ENCODE results near the gene ENGASE. TPM values are rescaled to one million over a fixed set of nuclear protein-coding genes. Genes with fewer than 3 reads are reported as not detected.

ENGASE gene
- total RNA-seq, 1 donor from 2014 or later = 52.4 TPM

DNA sequence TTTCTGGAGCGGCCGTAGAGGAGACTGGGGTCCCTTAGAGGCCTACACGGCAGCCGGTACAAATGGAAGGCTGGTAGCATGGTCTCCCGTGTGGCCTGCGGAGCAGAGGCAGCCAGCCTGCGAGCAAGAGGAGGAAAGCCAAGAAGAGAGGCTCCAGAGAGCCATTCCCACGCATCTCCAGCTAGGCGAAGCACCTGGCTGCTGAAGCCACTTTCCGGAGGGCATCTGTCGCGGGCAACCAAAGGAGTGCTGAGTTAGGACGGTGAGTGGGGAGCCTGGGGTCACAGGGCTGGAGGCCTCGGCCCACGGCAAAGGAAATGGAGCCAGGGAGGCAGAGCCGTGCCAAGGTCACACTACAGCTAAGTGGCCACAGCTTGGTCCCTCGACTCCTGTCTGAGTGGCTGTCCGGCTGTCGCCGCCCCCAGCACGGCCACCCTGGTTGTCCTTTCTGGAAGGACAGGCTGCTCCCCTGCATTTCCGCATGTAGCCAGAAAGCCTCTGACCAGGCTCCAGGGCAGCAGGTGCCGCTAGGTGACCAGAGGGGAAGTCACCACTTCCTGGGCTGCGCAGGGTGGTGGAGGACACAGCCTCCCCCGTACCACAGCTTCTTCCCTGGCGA is 33.7 kb downstream of the ENGASE start:
- no peaks in the 10 kb centered on the region for H3K9me3 Mint-ChIP-seq
- H3K4me1 Mint-ChIP-seq = no peaks in the 10 kb centered on the region
- H3K36me3 Mint-ChIP-seq (ENCODE audit: low read depth) = no peaks in the 10 kb centered on the region
- intact Hi-C loops (cut with micrococcal nuclease) = no loop called here
- no peak overlapping the region for H3K27ac Mint-ChIP-seq
- no peak for DNase-seq
- no peak overlapping the region for H3K4me3 Mint-ChIP-seq
- H3K27me3 Mint-ChIP-seq = peaks cover 4% of the 10 kb centered on the region

DNA sequence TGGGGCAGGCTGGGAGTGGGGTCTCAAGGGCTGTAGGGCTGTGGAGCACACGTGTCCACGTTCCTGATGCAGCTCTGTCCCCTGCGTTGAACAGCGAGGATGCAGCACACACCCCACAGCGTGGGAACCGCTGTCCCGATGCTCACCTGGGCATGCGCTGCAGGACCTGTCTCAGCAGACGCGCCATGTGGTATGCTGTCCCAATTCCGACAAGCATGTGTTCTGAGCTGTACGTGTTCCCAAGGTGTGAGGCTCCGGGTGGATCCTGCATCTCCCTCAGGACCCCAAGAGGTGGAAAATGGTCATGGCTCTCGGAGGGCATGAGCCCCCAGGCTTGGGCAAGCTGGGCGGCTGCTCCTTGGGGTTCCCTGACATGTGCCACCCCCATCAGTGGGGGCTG is 34.2 kb downstream of the ENGASE start:
- Mint-ChIP-seq H3K4me1 (no peaks in the 10 kb centered on the region), H3K27me3 (peaks cover 4% of the 10 kb centered on the region), H3K36me3 (ENCODE audit: low read depth) (no peaks in the 10 kb centered on the region), H3K9me3 (no peaks in the 10 kb centered on the region), H3K4me3 (no peak overlapping the region), H3K27ac (no peak overlapping the region)
- intact Hi-C loops (cut with micrococcal nuclease) = no loop called here
- DNase-seq = no peak

DNA sequence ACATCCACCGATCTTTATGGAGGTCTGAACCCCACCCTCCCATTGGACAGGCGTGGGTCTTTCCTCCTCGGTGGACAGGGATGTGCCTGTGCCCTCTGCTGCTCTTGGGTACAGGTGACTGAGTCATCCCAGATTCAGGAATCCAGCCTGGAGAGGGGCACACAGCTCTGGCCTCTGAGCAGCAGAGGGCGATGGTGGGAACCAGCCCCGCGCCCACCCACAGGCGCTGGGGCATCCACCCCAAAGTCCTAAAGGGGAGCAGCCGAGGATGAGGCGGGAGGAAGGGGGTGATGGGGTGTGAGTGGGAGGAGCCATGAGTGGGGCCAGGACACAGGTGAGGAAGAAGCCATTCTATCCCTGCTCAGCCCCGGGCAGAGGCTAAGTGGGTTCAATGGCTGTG is 35.0 kb downstream of the ENGASE start:
- H3K36me3 Mint-ChIP-seq (ENCODE audit: low read depth) = no peaks in the 10 kb centered on the region
- no peak overlapping the region for H3K4me3 Mint-ChIP-seq
- no peaks in the 10 kb centered on the region for H3K4me1 Mint-ChIP-seq
- no peaks in the 10 kb centered on the region for H3K9me3 Mint-ChIP-seq
- no peak overlapping the region for H3K27ac Mint-ChIP-seq
- intact Hi-C loops (cut with micrococcal nuclease) = no loop called here
- DNase-seq = no peak
- no peaks in the 10 kb centered on the region for H3K27me3 Mint-ChIP-seq

DNA sequence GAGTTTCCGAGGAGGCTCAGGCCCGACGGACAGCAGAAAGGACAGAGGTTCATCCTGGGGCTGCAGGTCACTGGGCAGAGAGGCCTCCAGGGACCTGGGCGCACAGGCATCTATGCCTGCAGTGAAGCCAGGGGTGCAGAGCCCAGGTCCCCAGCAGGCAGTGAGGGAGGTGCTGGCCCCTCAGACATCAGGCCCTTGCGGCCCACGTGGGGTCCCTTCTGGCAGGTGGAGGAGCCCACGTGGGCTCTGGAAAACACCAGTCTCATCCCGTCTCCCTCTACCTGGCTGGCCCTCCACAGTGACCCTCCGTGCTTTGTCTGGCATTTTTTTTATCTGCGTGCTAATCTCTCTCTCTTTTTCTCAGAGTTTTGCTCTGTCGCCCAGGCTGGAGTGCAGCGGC is 36.5 kb downstream of the ENGASE start:
- H3K4me3 Mint-ChIP-seq = no peak overlapping the region
- DNase-seq = no peak

DNA sequence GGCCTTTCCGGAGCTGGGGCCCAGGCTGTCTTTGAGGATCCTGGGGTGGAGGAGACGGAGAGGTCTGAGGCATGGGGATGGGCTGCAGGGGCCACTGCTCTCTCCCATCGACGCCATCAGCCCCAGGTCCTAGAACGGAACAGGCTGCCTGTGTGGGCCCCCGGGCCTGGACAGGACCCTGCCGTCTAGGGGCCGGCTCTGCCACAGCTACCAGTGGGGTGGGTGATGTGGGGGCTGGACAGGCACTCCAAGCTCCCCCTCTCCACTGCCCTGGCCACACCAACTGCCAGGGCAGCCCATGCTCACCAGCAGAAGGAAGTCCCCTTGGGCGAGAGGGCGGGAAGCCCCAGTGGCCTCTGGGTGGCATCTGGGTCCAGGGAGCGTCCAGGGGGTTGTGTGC is 37.8 kb downstream of the ENGASE start:
- no peaks in the 10 kb centered on the region for H3K4me1 Mint-ChIP-seq
- no peak overlapping the region for H3K4me3 Mint-ChIP-seq

More for the DNA sequence above, 36.5 kb downstream of the ENGASE start:
- Mint-ChIP-seq H3K27me3 (no peaks in the 10 kb centered on the region), H3K27ac (no peak overlapping the region), H3K9me3 (no peaks in the 10 kb centered on the region), H3K36me3 (ENCODE audit: low read depth) (no peaks in the 10 kb centered on the region), H3K4me1 (no peaks in the 10 kb centered on the region)
- intact Hi-C loops (cut with micrococcal nuclease) = no loop called here

GRCh38 chr17:79113699-79114457 is 39.3 kb downstream of the ENGASE start:
- Mint-ChIP-seq H3K27me3 (no peaks in the 10 kb centered on the region), H3K4me3 (no peak overlapping the region), H3K4me1 (no peaks in the 10 kb centered on the region), H3K36me3 (ENCODE audit: low read depth) (no peaks in the 10 kb centered on the region), H3K9me3 (no peaks in the 10 kb centered on the region), H3K27ac (no peak overlapping the region)
- intact Hi-C loops (cut with micrococcal nuclease) = no loop called here
- DNase-seq = no peak

More for the DNA sequence above, 37.8 kb downstream of the ENGASE start:
- Mint-ChIP-seq H3K36me3 (ENCODE audit: low read depth) (no peaks in the 10 kb centered on the region), H3K27me3 (no peaks in the 10 kb centered on the region), H3K9me3 (no peaks in the 10 kb centered on the region), H3K27ac (no peak overlapping the region)
- no peak for DNase-seq
- intact Hi-C loops (cut with micrococcal nuclease) = no loop called here

- no peak overlapping the region for H3K27ac Mint-ChIP-seq
- DNase-seq = no peak
- no peaks in the 10 kb centered on the region for H3K4me1 Mint-ChIP-seq
- H3K4me3 Mint-ChIP-seq = no peak overlapping the region
- intact Hi-C loops (cut with micrococcal nuclease) = no loop called here
- no peaks in the 10 kb centered on the region for H3K27me3 Mint-ChIP-seq
- H3K36me3 Mint-ChIP-seq (ENCODE audit: low read depth) = no peaks in the 10 kb centered on the region
- H3K9me3 Mint-ChIP-seq = no peaks in the 10 kb centered on the region
These were observed 40.1 kb downstream of the ENGASE start for GRCh38 chr17:79114458-79115301.

DNA sequence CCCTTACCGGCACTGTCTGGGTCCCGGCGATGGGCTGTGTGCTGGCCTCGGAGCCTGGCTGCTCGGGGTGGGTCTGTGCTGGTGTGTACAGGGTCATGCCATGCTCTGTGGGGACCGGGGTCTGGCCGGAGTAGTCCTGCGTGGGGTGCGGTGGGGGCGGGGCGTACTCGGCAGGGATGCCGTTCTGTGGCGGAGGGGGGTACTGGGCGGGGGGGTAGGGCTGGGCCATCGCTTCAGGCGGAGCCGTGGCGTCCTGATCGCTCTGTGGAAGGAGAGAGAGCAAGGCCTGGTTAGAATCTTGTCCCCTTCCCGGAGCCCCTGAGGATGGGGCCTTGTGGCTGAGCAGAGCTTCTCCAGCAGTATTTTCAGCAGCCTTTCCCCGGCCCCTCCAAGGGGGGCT is 40.9 kb downstream of the ENGASE start:
- Mint-ChIP-seq H3K27me3 (no peaks in the 10 kb centered on the region), H3K4me1 (no peaks in the 10 kb centered on the region), H3K9me3 (no peaks in the 10 kb centered on the region), H3K27ac (no peak overlapping the region), H3K4me3 (no peak overlapping the region), H3K36me3 (ENCODE audit: low read depth) (no peaks in the 10 kb centered on the region)
- intact Hi-C loops (cut with micrococcal nuclease) = no loop called here
- DNase-seq = no peak

DNA sequence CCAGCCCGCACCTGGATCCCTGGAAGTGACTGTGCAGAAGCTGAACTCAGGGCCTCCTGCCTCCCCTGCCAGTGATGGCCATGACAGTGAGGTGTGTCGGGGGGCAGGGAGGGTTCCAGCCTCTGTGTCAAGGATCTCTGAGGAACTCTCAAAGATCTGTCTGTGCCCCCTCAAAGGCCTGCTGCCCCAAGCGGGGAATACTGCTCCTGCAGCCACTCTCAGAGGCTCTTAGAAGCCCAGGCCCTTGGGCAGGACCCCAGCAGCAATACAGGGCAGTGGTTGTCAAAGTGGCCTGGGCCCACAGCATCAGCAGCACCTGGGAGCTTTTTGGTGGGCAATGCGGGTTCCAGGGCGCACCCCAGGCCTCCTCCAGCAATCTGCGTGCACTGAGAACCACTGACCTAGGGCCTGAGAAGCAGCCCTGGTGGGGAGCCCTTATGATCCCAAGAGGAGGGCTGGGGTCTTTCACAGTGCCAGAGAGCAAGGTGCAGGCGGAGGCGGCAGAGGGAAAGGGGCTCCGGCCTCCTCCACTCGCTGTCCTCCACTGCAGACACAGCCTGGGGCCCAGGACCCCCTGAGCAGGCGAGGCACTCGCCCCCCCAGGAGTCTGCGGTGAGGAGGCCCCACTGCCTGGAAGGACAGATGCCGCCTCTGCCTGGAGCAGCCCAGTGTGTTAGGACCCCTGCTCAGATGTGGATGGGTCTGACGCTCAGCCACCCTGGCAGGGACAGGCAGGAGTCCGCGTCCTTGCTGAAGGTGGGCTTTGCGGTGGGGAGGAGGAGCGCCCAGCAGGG is 42.1 kb downstream of the ENGASE start:
- no peak overlapping the region for H3K27ac Mint-ChIP-seq

GRCh38 chr17:79117905-79118487 is 43.4 kb downstream of the ENGASE start:
- Mint-ChIP-seq H3K36me3 (ENCODE audit: low read depth) (no peaks in the 10 kb centered on the region), H3K27me3 (peaks cover 2% of the 10 kb centered on the region), H3K27ac (no peak overlapping the region), H3K4me1 (no peaks in the 10 kb centered on the region), H3K4me3 (no peak overlapping the region), H3K9me3 (no peaks in the 10 kb centered on the region)
- intact Hi-C loops (cut with micrococcal nuclease) = no loop called here
- DNase-seq = no peak

More for the DNA sequence above, 42.1 kb downstream of the ENGASE start:
- no peak for DNase-seq
- intact Hi-C loops (cut with micrococcal nuclease) = no loop called here
- no peaks in the 10 kb centered on the region for H3K4me1 Mint-ChIP-seq
- H3K27me3 Mint-ChIP-seq = no peaks in the 10 kb centered on the region
- H3K9me3 Mint-ChIP-seq = no peaks in the 10 kb centered on the region
- H3K36me3 Mint-ChIP-seq (ENCODE audit: low read depth) = no peaks in the 10 kb centered on the region
- no peak overlapping the region for H3K4me3 Mint-ChIP-seq

- no peaks in the 10 kb centered on the region for H3K36me3 Mint-ChIP-seq (ENCODE audit: low read depth)
These were observed 44.3 kb downstream of the ENGASE start for GRCh38 chr17:79118924-79119323.

DNA sequence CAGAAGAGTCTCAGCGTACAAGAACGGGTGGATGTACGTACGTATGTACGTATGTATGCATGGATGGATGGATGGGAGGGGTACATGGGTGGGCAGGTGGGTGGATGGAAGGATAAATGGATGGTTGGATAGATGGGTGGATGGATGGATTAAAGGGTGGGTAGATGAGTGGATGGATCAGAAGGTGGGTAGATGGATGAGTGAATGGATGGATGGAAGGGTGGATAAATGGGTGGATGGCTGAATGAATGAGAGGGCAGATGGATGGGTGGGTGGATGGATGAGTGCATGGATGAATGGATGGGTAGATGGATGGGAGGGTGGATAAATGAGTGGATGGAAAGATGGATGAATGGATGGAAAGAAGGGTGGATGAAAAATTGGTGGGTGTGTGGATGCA is 45.6 kb downstream of the ENGASE start:
- Mint-ChIP-seq H3K4me1 (no peaks in the 10 kb centered on the region), H3K4me3 (no peak overlapping the region), H3K27ac (no peak overlapping the region), H3K36me3 (ENCODE audit: low read depth) (no peaks in the 10 kb centered on the region), H3K27me3 (peaks cover 2% of the 10 kb centered on the region), H3K9me3 (no peaks in the 10 kb centered on the region)
- DNase-seq = no peak
- intact Hi-C loops (cut with micrococcal nuclease) = no loop called here

More at GRCh38 chr17:79118924-79119323, 44.3 kb downstream of the ENGASE start:
- H3K9me3 Mint-ChIP-seq = no peaks in the 10 kb centered on the region
- H3K4me1 Mint-ChIP-seq = no peaks in the 10 kb centered on the region
- intact Hi-C loops (cut with micrococcal nuclease) = no loop called here
- DNase-seq = no peak
- no peak overlapping the region for H3K27ac Mint-ChIP-seq
- no peak overlapping the region for H3K4me3 Mint-ChIP-seq
- peaks cover 2% of the 10 kb centered on the region for H3K27me3 Mint-ChIP-seq

DNA sequence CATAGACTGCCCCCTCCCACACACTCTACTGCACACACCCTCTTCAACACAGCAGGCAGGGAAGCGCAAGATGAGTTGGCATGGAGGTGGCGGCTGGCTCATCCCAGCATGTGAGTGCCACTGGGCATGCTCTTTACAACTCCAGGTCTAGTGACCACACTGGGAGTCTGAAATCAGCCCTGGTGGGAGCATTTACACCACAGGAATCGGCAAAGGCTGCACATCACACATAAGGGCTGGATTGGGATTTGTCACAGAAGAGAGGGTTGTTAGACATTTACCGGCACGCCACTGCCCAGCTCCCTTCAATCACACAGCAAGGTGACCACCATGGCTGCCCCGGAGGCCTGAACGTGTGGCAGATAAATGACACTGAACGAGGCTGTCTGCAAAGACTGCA is 49.4 kb downstream of the ENGASE start:
- Mint-ChIP-seq H3K9me3 (no peaks in the 10 kb centered on the region), H3K4me3 (no peak overlapping the region)

More for the DNA sequence above, 49.4 kb downstream of the ENGASE start:
- intact Hi-C loops (cut with micrococcal nuclease) = no loop called here
- no peaks in the 10 kb centered on the region for H3K36me3 Mint-ChIP-seq (ENCODE audit: low read depth)
- DNase-seq = no peak
- no peak overlapping the region for H3K27ac Mint-ChIP-seq
- peaks cover 2% of the 10 kb centered on the region for H3K27me3 Mint-ChIP-seq
- no peaks in the 10 kb centered on the region for H3K4me1 Mint-ChIP-seq

All from activated CD4-positive, alpha-beta T cell treated with anti-CD3 and anti-CD28 coated beads, Interleukin-2, amount 10 ng/mL, durations not matched to agents 24 days and 14 days (primary cell).